B cell (primary cell): Measurements from ENCODE around the gene ADRA2C.

Experiments used
- EZH2 ChIP-seq: IDR thresholded peaks from 2 replicates; pipeline ENCODE4 v1.6.1; 2012; ENCODE audit warnings: borderline replicate concordance, low read depth, mild to moderate bottlenecking, moderate library complexity, low read length; ENCODE audit not compliant: insufficient read depth, poor library complexity, severe bottlenecking
- TF ChIP-seq, protein P1 (sequence below): fragments of 200-600 bp; IDR thresholded peaks from one replicate; pipeline ENCODE4 v1.8.0; 2022; ENCODE audit warnings: antibody characterized with exemption, mild to moderate bottlenecking

DNA sequence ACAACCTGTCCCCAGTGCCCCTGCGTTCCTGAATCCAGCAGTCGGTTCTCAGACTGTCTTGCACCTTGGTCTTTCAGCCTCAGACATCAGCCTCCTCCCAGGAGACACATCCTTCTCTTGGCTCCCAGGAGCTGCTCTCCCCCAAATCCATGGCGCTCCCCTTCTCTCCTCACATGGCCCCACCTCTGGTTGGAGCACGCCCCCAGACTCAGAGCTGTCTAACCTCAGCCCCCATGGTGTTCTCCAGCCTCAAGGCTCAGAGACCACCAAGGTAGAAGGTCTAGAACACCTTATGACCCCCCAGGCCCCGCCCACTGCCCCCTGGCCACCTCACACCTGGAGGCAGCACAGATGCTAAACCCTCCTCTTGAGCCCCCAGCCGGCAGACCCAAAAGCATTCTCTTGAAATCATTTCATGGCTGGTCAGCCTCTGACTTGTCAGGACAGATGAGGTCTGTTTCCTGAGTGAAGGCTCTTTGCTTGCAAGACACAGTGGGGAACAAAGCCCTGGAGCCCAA lies 47.9 kb downstream of the ADRA2C start:
- TF ChIP-seq, protein P1, sequence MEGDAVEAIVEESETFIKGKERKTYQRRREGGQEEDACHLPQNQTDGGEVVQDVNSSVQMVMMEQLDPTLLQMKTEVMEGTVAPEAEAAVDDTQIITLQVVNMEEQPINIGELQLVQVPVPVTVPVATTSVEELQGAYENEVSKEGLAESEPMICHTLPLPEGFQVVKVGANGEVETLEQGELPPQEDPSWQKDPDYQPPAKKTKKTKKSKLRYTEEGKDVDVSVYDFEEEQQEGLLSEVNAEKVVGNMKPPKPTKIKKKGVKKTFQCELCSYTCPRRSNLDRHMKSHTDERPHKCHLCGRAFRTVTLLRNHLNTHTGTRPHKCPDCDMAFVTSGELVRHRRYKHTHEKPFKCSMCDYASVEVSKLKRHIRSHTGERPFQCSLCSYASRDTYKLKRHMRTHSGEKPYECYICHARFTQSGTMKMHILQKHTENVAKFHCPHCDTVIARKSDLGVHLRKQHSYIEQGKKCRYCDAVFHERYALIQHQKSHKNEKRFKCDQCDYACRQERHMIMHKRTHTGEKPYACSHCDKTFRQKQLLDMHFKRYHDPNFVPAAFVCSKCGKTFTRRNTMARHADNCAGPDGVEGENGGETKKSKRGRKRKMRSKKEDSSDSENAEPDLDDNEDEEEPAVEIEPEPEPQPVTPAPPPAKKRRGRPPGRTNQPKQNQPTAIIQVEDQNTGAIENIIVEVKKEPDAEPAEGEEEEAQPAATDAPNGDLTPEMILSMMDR: no peak
- no peak for TF ChIP-seq EZH2
